Fibroblast of skin of scalp (primary cell): ENCODE results near the gene KCNK7.
"Not testable (repeated sequence)": the region's sequence is repeated elsewhere in the genome, so short reads cannot be mapped to it uniquely, and the experiment has no call there.

Experiments used
- DNase-seq: peaks from one replicate; pipeline ENCODE4 v3.0.0-alpha.2; 2013

The KCNK7 gene

DNA sequence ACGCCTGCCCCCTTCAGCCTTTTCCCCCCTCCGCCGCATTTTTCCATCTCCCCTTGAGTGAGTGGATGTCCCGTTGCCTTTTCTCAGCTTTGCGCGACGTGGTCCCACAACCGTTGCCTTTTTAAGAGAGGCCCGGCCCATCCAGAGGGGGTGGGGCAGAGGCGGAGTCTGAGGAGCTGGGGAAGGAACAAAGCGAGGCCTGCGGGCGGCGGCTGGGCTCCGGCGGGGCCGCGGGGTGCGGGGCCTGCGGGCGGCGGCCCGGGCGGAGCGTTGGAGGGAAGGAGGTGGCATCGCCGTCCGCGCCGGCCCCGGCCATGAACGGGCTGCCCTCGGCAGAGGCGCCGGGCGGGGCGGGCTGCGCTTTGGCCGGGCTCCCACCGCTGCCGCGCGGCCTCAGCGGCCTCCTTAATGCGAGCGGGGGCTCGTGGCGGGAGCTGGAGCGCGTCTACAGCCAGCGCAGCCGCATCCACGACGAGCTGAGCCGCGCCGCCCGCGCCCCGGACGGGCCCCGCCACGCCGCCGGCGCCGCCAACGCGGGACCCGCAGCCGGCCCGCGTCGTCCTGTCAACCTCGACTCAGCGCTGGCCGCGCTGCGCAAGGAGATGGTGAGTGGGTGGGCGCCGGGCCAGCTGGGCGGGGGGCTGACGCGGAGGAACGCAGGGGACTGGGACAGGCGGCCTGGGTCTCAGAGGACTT lies 23.1 kb downstream of the KCNK7 start, which contains the start of gene FAM89B:
TSS of gene FAM89B (plus strand) at position 183 of the 696 bp plus-strand sequence. CDS start at position 315, 132 bp downstream.
- DNase-seq: peak; percentile 89

DNA sequence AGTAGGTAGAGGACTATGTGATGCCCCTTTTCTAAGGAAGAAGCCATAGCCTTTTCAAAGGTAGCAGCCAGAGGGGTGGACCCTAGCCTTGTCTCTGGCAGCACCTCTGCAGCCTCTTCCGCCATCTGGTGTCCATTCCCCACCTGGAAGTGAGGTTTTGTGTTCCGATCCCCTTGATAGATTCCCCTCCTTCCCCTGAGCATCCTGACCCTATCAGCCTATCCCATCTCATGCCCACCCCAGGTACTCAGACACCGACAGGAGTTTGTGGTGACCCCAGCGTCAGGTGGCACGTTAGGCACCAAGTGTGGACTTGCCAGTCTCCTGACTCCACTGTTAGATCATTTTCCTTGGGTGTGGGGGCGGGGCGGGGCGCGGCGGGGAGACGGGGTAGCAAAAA lies 23.7 kb downstream of the KCNK7 start:
- DNase-seq: peak; percentile 55

DNA sequence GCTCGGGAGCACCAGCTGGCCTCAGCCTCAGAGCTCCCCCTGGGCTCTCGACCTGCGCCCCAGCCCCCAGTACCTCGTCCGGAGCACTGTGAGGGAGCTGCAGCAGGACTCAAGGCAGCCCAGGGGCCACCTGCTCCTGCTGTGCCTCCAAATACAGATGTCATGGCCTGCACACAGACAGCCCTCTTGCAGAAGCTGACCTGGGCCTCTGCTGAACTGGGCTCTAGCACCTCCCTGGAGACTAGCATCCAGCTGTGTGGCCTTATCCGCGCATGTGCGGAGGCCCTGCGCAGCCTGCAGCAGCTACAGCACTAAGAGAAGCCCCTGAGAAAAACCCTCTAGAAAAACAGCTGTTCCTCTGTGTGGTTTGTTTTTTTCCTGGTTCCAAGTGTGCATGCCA lies 24.2 kb downstream of the KCNK7 start:
- DNase-seq: no peak

DNA sequence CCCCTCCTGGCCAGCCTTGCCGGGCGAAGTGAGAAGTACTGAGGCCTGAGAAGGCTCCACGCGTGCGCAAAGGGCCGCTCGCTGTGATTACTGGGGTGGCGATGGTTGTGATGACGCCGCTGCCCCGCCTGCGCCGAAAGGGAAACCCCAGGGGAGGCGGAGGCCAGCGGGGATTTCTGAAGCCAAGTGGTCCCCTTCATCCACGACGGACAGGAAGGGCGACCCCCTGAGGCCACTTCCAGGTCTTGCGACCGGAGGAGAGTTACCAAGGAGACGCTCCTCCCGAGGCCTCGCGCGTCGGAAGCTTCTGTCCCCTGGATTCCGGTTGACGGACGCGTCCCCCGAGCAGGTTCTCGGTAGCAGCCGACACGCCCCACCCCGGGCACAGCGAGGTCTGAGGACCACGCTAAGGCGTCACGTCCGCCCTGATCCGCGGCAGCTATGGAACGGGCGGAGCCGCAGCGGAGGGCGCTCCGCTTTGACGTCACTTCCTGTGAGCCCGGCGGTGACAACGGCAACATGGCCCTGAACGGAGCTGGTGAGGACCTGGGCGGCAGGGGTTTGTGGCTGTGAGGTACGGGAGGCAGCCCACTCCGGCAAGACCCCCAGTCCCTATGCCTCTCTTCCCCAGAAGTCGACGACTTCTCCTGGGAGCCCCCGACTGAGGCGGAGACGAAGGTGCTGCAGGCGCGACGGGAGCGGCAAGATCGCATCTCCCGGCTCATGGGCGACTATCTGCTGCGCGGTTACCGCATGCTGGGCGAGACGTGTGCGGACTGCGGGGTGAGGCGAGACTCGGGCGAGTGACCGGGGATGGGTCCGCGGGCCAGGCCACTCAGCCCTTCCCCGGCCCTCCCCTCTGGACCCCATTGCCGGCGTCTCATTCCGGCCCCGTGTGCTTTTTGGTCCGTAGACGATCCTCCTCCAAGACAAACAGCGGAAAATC lies 25.4 kb downstream of the KCNK7 start, which contains the start of gene ZNRD2:
TSS of gene ZNRD2 (plus strand) at position 505 of the 946 bp plus-strand sequence. CDS start at position 520, 15 bp downstream.
- peak; percentile 99 for DNase-seq

DNA sequence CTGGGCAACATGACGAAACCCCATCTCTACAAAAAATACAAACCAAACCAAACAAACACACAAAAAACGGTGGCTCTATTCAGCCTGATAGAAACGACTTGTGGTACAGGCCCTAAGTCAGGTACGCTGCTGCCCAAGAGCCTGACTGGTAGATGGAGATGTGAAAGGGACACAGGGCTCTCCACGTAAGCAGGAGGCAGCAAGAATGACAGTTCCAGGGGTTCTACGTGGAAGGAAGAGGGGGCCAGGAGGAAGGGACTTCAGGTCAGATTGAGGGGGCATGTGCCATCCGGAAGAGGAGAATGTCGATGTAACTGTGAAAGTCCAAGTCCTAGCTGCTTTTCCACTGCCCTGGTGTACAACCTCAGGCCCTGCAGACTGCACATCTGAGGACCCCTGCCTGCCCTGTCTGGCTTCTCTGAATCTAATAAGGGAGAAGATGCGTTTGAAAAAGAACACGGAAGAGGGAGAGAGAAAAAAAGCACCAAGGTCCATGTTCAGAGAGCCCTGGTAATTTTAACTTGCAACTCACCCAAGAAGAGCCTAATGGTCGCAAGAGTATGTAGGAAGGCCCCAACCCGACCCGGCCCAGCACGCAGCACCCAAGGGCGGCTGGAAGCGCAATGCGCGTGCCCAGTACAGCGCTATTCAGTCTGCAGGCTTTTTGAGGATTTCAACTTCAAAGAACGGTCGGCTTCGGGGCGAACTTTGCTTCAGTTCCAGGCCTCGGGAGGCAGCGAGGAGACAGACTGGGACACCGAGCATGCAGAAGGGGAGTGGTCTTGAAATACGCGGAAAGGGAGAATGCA lies 26.2 kb downstream of the KCNK7 start:
- DNase-seq: no peak

DNA sequence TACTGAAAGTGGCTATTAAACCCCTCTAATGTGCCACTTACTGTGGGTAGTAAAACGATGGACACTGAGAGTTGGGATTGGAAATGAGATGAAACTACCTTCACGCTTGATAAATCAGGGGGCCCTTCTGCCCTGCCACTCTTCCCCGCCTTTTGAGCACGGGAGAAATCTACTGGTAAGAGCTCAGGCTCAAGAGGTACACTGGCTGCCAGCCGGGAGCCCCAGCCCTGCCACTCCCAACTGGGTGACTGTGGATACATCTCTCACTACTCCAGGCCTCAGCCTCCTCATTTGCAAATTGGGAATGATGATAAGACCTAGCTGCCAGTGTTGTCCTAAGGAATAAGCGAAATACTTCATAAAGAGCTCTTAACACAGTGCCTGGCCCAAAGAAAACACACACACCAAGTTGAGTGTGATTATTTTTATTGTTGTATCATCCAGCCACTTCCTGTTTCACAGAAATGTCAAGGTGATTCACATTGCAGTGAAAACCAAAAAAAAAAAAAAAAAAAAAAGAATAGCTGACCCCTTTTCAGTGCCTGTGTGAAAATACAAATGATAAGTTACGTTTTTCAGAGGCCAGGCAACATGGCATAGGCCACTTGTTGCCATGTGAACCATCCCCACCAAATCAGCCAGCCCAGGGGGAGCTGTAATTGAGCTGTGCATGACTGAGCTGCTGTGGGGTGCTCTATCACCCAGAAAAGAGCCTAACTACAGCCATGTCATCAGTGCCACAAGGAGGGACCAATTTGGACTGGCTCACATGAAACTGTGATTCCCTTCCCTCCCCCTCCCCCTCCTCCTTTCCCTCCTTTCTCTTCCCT lies 29.8 kb downstream of the KCNK7 start:
- DNase-seq: no peak

DNA sequence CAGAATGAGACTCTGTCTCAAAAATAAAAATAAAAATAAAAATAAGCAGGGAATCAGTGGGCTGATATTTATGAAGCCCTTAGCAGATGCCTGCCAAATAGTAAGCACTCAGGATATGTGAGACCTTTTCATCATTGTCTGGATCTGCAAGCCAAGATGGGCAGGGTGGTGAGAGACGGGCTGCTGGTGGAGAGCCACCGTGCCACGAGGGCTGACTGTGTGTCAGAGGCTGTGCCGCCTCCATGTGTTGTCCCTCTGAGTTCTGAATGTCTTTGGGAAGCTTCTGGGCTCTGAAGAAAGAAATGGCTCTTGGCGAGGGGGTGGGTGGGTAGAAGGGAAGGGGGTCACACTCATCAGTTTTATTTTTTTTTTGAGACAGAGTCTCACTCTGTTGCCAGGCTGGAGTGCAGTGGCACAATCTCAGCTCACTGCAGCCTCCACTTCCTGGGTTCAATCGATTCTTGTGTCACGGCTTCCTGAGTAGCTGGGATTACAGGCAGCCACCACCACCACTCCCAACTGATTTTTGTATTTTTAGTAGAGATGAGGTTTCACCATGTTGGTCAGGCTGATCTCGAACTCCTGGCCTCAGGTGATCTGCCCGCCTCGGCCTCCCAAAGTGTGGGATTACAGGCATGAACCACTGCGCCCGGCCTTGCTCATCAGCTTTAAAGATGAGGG lies 30.6 kb downstream of the KCNK7 start:
- DNase-seq: not testable (repeated sequence)

DNA sequence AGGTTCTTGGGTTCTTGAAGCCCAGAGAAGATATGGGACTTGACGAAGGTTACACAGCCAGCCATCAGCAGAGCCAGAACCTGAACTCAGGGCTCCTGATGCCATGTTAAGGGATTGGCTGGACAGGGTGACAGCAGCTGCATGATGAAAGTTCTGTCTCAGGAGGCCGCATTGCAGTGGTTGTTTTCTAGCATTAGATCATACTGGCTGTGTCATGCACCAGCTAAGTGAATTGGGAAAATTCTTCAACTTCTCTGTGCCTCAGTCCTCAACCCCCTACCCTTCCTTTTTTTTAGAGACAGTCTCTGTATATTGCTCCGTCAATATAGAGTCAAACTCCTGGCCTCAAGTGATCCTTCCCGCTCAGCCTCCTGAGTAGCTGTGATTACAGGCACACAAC lies 32.0 kb downstream of the KCNK7 start:
- DNase-seq: no peak

DNA sequence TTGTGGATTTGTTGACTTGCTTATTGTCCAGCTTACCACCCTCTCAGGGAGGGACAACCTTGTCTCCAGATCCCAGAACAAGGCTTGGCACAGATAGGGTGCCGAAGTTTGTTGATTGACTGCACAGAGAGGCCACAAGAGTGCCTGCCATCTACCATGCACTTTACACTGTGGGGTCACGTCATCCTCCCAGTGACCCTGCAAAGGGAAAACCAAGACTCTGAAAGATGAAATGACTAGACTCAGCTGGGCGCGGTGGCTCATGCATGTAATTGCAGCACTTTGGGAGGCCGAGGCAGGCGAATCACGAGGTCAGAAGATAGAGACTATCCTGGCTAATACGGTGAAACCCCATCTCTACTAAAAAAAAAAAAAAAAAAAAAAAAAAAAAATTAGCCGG lies 32.8 kb downstream of the KCNK7 start:
- DNase-seq: no peak

DNA sequence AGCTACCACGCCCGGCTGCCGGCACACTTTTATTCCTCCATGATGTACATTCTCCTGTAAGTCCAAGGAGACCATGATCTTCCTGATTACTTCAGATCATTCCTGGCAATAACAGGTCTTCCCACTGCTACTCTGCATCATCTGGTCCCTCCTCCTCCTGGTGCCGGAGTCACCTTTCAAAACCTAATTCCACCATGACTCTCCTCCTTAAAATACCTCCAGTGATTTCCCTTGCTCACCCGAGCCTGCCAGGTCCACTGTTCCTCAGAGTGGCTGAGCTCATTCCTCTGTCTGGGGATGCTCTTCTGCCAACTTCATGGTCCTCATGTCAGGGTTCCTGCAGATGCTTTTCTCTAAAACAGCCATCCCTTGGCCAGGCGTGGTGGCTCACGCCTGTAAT lies 33.6 kb downstream of the KCNK7 start:
- DNase-seq: no peak

DNA sequence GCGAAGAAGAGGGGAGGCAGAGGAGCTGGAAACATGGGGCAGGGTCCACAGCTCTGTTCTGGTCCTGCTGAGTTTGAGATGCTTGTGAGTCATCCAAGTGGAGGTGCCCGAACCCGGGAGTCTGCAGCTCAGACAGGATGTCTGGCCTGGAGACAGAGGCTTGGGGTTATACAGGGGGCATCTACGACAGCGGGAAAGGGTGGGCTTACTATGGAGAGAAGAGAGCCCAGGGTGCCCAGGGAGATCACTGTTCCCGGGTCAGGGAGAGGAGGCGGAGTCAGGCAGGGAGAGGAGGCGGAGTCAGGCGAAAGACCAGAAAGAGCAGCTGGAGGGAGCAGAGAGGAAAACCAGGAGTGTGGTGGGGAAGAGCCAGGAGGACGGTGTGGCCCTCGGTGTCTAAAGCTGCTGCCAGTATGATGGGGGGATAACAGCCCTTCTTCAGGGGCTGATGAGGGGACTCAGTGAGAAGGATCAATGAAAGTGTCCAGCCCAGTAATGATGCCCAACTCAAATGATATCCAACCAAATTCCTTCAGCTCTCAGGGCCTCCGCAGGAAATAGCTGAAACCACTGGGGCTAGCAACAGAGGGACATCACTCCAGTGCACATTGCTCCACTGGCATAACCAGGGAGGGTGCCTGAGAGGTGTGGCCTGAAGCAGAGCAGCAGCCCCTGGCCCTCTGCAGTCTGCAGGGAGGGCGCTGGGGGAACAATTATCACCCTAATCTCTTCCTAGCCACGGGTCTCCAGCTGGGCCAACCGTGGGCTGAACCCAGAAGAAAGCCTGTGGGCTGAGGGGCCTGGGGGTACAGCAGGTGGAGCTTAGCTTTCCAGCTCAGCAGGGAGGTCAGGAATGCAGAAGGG lies 34.8 kb downstream of the KCNK7 start:
- peak; percentile 74 for DNase-seq

DNA sequence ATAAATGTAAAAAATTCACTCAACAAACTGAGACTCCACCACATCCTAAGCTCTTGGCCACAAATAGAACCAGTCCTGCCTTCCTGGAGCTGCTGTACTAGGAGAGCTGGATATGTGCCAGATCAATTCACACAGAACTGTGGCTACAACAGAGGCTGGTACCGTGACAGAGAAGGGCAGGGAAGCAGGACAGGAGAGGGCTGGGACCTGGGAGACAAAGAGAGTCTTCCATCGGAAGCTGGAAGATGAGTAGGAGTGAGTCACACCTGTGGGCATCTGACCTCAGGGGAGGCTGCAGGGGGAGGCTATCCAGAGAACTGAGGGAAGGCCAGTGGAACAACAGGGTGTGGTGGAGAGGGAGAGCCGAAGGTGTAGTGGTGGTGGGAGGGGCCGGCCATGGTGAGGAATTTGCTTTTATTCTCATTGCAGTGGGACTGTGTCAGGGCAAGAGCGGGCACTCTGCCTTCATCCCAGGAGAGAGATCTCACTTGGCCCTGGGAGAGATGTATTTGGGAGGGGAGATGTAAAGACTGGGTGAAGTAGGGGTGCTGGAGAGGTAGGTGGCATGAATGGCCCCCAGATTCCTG lies 35.6 kb downstream of the KCNK7 start:
- DNase-seq: peak; percentile 59

DNA sequence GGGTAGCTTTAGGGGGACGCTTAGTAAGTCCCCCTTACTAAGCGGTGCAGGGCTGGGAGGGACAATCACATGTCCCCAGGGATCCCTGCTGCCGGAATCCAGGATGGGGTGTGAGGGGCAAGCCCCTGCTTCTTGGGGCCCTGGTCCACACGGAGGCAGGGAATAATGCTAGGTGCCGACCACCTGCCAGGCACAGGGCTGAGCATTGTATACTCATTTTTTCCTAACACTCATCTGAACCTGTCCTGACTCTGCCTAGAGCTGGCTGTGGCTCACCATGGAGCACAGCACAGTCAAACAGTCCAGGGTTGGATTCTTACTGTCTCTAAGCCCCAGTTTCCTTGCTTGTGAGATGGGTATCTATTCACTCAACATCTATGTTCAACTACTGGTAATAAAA lies 36.1 kb downstream of the KCNK7 start:
- no peak for DNase-seq

DNA sequence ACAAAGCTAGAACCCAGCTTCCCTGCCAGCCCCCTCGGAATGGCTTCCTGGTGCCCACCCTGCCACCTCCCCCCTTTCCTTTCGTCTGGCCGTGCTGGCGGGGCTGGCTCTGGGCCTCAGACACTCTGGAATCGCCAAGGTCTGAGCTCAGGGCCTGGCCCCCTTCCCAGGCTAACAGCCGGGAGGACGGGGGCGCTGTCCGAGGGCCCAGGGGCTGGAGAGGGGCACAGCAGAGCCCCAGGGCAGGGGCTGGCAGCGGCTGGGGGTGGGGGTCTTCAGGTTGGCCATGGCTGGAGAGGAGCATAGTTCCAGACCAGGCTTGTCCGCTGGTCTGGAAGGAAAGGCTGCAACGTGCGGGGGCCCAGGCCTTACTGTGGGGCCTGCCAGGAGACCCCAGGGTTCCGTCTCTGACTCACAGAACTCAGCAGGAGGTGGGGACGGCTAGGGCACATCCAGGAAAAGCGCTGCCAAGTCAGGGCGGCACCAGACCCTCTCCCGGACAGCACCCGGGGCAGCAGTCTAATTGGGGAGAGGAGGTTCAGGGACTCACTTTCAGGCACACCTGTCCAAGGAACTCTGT lies 36.6 kb downstream of the KCNK7 start:
- peak; percentile 71 for DNase-seq

DNA sequence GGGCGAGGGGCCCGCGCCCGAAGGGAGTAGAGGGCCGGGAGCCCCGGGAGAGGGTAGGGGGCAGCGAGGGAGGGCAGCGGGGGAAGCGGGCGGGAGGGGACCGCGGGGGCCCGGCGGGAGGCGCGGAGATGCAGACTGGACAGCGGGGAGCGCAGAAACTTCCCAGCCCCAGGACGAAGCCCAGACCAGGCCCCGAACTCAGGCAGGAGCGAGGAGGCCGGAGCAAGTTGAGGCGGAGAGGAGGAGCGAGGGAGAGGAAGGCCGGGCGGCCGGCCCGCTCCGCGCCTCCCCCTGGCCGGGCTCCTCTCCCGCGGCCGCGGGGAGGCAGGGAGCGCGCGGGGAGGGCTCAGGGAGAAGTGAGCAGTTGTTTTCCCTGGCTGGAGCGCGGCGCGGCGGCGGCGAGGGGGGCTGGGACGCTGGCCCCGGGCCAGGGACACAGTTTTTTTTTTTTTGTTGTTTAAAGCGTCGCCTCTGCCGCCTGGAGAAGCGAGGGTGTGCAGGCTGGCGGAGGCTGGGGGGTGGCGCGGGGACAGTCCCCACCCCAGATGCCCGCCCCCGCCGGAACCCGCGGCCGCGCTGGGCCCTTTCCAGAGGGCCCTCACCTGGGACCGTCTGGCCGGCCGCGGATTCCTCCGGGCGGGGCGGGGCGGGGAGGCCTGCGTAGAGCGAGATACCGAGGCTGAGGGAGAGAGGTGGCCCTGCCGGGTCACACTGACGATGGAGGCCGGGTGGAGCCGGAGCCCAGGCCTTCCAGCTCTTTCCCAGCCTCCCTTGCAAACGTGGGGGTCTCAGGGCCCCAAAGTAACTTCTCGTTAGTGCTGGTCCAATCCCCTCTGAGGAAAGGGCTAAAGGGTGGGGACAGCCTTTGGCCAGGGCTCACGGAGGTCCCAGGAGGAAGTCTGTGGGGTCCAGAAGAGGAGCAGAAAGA lies 37.3 kb downstream of the KCNK7 start, which contains the start of gene LTBP3:
TSS of gene LTBP3 (minus strand) at position 358 of the 928 bp plus-strand sequence. CDS start 400 bp downstream, outside the sequence.
- peak; percentile 91 for DNase-seq

DNA sequence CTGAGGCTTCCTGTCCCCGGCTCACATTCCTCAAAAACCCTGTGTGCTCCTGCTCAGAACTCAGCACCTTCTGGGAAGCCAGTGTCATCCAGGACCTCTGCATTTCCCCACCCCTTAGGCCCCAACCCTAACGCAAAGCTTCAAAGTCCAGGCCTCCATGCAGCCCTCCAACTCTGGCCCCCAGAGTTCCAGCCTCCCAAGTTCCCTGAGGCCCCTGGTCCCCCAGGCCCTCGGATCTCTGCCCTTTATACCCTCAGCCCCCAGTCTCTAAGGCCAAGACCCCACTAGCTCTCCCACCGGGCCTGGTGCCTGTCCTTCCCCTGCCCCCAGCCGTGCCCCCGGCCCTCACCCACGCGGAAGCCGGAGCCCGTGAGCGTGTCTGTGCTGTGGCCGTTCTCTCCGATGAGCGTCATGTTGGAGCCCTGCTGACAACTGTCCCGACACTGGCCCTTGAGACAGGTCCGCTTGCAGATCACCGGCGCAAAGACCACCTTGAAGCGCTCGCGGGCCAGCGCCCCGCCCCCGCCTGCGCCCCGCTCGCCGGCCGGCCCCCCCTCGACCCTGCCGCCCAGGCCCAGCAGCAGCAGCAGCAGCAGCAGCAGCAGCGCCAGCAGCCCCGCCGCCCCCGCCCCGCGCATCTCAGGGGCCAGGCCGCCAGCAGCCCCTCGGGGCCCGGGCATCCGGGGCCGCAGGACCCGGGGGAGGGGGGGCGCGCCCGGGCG lies 38.2 kb downstream of the KCNK7 start:
- DNase-seq: no peak
